Endothelial cell of umbilical vein (primary cell): ENCODE measurements around the gene MRTFA. TPM values are rescaled to one million over a fixed set of nuclear protein-coding genes. Genes with fewer than 3 reads are reported as not detected.
A peak's percentile ranks its signal among the peaks of the same experiment; 100 is the strongest.

Experiments used
- BruUV-seq: library from RNA; stranded (reverse); fragments of 400-500 nt; replicated peaks from 2 replicates; lab custom pipeline; 2021; lab: Mats Ljungman, UMichigan
- CTCF ChIA-PET: fragments of 300-600, 350-600 bp; sonication (Branson Sonifier 250); formaldehyde crosslinking; loops from one replicate; lab custom pipeline; 2021; ENCODE audit warnings: antibody characterized with exemption, inconsistent platforms; lab: Charles Lee
- POLR2A ChIA-PET: fragments of 300-600, 350-600 bp; sonication (Branson Sonifier 250); formaldehyde crosslinking; loops from one replicate; lab custom pipeline; 2021; ENCODE audit warnings: antibody characterized with exemption, inconsistent platforms; lab: Charles Lee
- DNase-seq: peaks from one replicate; pipeline ENCODE4 v3.0.0-alpha.2; 2011; ENCODE audit warnings: low read depth, low spot score
- FAIRE-seq: peaks from 2 replicates; lab custom pipeline; 2011; peaks lifted over from hg19 to GRCh38; lab: Jason Lieb, UNC
- H2AFZ ChIP-seq: 2 replicates; pipeline ENCODE4 v1.6.0; 2012; ENCODE audit warnings: low read depth, low read length, control low read depth, inconsistent platforms
- H3K27ac ChIP-seq: 2 replicates; pipeline ENCODE4 v1.5.1; 2011; ENCODE audit warnings: low read depth, mild to moderate bottlenecking, control low read depth, low read length, moderate library complexity; ENCODE audit not compliant: insufficient read depth
- H3K27me3 ChIP-seq, 2 experiments: 2 replicates each; pipeline versions ENCODE4 v1.6.0 to v1.6.1; 2011; ENCODE audit warnings: low read length in 2 of 2, mixed read lengths in 1 of 2; ENCODE audit not compliant: control insufficient read depth in 2 of 2, insufficient read depth in 2 of 2
- H3K36me3 ChIP-seq, 2 experiments: 2 replicates in 1 of 2; 3 replicates in 1 of 2; pipeline ENCODE4 v1.5.1; 2011; ENCODE audit warnings: low read length in 2 of 2, mild to moderate bottlenecking in 1 of 2, moderate library complexity in 1 of 2; ENCODE audit not compliant: control insufficient read depth in 2 of 2, insufficient read depth in 2 of 2; ENCODE audit errors: extremely low read depth in 1 of 2
- H3K4me1 ChIP-seq: 3 replicates; pipeline ENCODE4 v1.5.1; 2011; ENCODE audit warnings: mild to moderate bottlenecking, low read length; ENCODE audit not compliant: control insufficient read depth, insufficient read depth; ENCODE audit errors: extremely low read depth
- H3K4me2 ChIP-seq: 2 replicates; pipeline ENCODE4 v1.6.1; 2011; ENCODE audit warnings: low read length, control low read depth, mixed read lengths; ENCODE audit not compliant: insufficient read depth
- H3K4me3 ChIP-seq, 3 experiments: fragments of 200-600 bp in 1 of 3; sonication (generic), shearing (Covaris generic) in 1 of 3; replicated peaks in 1 of 3; 2 replicates each; pipeline ENCODE4 v1.5.1; 2011 to 2016; ENCODE audit warnings: control low read depth in 3 of 3, low read length in 3 of 3, mild to moderate bottlenecking in 2 of 3, inconsistent platforms in 1 of 3, low read depth in 1 of 3, moderate library complexity in 1 of 3; ENCODE audit not compliant: insufficient read depth in 1 of 3
- H3K79me2 ChIP-seq: 2 replicates; pipeline ENCODE4 v1.6.0; 2012; ENCODE audit warnings: low read length, inconsistent platforms; ENCODE audit not compliant: control insufficient read depth, insufficient read depth
- H3K9ac ChIP-seq: replicated peaks from 2 replicates; pipeline ENCODE3; 2011; ENCODE audit warnings: low read length, control low read depth; ENCODE audit not compliant: insufficient read depth; ENCODE audit errors: extremely low read depth
- H3K9me1 ChIP-seq: replicated peaks from 3 replicates; pipeline ENCODE4 v1.6.0; 2011; ENCODE audit warnings: mild to moderate bottlenecking, low read length; ENCODE audit not compliant: control insufficient read depth, insufficient read depth; ENCODE audit errors: extremely low read depth
- H3K9me3 ChIP-seq: replicated peaks from 2 replicates; pipeline ENCODE4 v1.5.1; 2012; ENCODE audit warnings: low read length, inconsistent platforms; ENCODE audit not compliant: control insufficient read depth, insufficient read depth
- H4K20me1 ChIP-seq: replicated peaks from 2 replicates; pipeline ENCODE3; 2011; ENCODE audit warnings: mild to moderate bottlenecking, low read length; ENCODE audit not compliant: control insufficient read depth, insufficient read depth; ENCODE audit errors: extremely low read depth
- CTCF ChIP-seq, 2 donors: IDR thresholded peaks; 1 replicate in 1 of 2; 2 replicates in 1 of 2; pipeline ENCODE4 v1.5.1; 2011; ENCODE audit warnings: low read length in 2 of 2, mild to moderate bottlenecking in 2 of 2, moderate library complexity in 2 of 2, control low read depth in 1 of 2, inconsistent platforms in 1 of 2, low read depth in 1 of 2; ENCODE audit not compliant: insufficient read depth in 1 of 2; ENCODE audit errors: extremely low read depth in 1 of 2
- EZH2 ChIP-seq: IDR thresholded peaks from 2 replicates; pipeline ENCODE4 v1.6.1; 2012; ENCODE audit warnings: borderline replicate concordance, low read depth, mild to moderate bottlenecking, moderate library complexity, low read length, inconsistent platforms; ENCODE audit not compliant: severe bottlenecking
- FOS ChIP-seq: IDR thresholded peaks from 2 replicates; pipeline ENCODE4 v1.6.1; 2011; ENCODE audit warnings: mild to moderate bottlenecking, low read length, moderate library complexity, borderline replicate concordance; ENCODE audit not compliant: insufficient read depth
- GATA2 ChIP-seq: IDR thresholded peaks from 2 replicates; pipeline ENCODE4 v1.7.0; 2011; ENCODE audit warnings: low read depth, mild to moderate bottlenecking, moderate library complexity, mixed read lengths, low read length; ENCODE audit not compliant: insufficient read length, insufficient read depth
- JUN ChIP-seq: IDR thresholded peaks from 2 replicates; pipeline ENCODE4 v1.6.1; 2011; ENCODE audit warnings: borderline replicate concordance, low read depth; ENCODE audit not compliant: insufficient read length, insufficient read depth
- MAX ChIP-seq: IDR thresholded peaks from 2 replicates; pipeline ENCODE4 v1.6.1; 2011; ENCODE audit not compliant: insufficient read depth, insufficient read length
- MYC ChIP-seq: IDR thresholded peaks from one replicate; pipeline ENCODE4 v1.6.1; 2011; ENCODE audit warnings: mild to moderate bottlenecking, low read depth, low read length
- POLR2A ChIP-seq: IDR thresholded peaks from 2 replicates; pipeline ENCODE4 v1.6.1; 2012; ENCODE audit warnings: low read depth, mild to moderate bottlenecking, control low read depth, low read length
- POLR2AphosphoS5 ChIP-seq: IDR thresholded peaks from 2 replicates; pipeline ENCODE4 v1.6.1; 2012; ENCODE audit warnings: low read depth, mild to moderate bottlenecking, control low read depth, low read length, moderate library complexity; ENCODE audit not compliant: insufficient read depth
- dilution Hi-C: fragments of 300-500 bp; cut with MboI; formaldehyde crosslinking; loops from one replicate; pipeline ENCODE4 v1.15.0; 2019; ENCODE audit warnings: low sequenced_read_pairs; ENCODE audit not compliant: extremely low pct_ligation_motif_present
- intact Hi-C: fragments of 100-400 bp; cut with micrococcal nuclease; formaldehyde crosslinking; loops from one replicate; pipeline ENCODE4 v1.10.0; 2022
- polyA plus RNA-seq, 4 experiments: library from polyadenylated mRNA; depleted of rRNA in 3 of 4; stranded (reverse) in 3 of 4; unstranded in 1 of 4; fragments of >200 nt; gene quantifications; 2 replicates each; pipeline versions ENCODE4 v1.2.1 to v1.2.3, GENCODE V29; 2011 to 2012; ENCODE audit warnings: missing spikeins in 1 of 4
- total RNA-seq: library from RNA; stranded (reverse); gene quantifications from 2 replicates; pipeline ENCODE4 v1.2.3, GENCODE V29; 2021

The MRTFA gene
- total and polyA plus RNA-seq, 2 donors (not counting 3 experiments of a cell fraction or from before 2014, with no cell fraction given): 13.6 to 44.1 TPM

DNA sequence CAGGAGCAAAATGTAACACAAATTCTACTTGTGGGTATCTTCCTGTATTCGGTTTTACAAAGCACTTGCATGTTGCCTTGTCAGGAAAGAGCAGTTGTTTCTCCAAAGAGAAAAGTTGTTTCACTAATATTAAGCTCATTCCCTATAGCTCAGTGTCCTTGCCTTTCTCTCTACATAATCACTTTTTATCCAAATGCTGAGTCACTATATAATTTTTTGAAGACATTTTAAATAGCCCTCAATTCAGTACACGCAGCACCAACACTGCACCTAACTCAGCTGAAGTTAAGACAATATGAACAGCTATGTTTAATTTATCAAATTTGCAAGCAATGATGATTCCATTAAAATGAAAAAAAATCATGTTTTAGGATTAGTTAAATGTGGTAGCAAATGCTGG is 14.5 kb upstream of the MRTFA start:
- TF ChIP-seq FOS (no peak), MAX (no peak), CTCF (IDR thresholded peaks at IDR 0.05; ENCODE audit: extremely low read depth in 1 of 2, insufficient read depth in 1 of 2, low read depth in 1 of 2, low read length in 2 of 2) (no peak), EZH2 (no peak), POLR2AphosphoS5 (no peak), POLR2A (no peak), JUN (no peak), MYC (no peak), GATA2 (no peak)
- Histone ChIP-seq H3K27ac (peak overlapping the region; percentile 88), H3K4me1 (peaks cover 16% of the 10 kb centered on the region), H3K79me2 (no peaks in the 10 kb centered on the region), H3K9me1 (no peaks in the 10 kb centered on the region), H3K27me3 (no peaks in the 10 kb centered on the region), H3K9ac (peak overlapping the region; percentile 90), H3K4me2 (peak overlapping the region; percentile 76), H3K9me3 (no peaks in the 10 kb centered on the region), H4K20me1 (no peaks in the 10 kb centered on the region), H2AFZ (peak overlapping the region; percentile 73), H3K36me3 (no peaks in the 10 kb centered on the region), H3K4me3 (peak overlapping the region in 1 of 3 experiments; percentile 49)
- ChIA-PET POLR2A (interaction anchor here (0.6 to 1.2 kb wide), 4 partner anchors 12 to 230 kb away, joined by 3 to 11 read pairs (median 4); no protein-coding TSS in a partner anchor), CTCF (interaction anchor here (0.8 to 5.1 kb wide), 8 partner anchors 31 to 248 kb away, joined by 3 to 26 read pairs (median 8); no protein-coding TSS in a partner anchor)
- intact Hi-C loops: loop anchor here (1.0 kb wide), 1 partner anchor 126 kb away; no protein-coding TSS in a partner anchor
- DNase-seq (no peak), FAIRE-seq (no peak)
- TSS peak; percentile 79 for BruUV-seq
- dilution Hi-C loops: no loop called here
